Natural killer cell (primary cell): Measurements from ENCODE around the gene PTPRT. TPM values are rescaled to one million over a fixed set of nuclear protein-coding genes. Genes with fewer than 3 reads are reported as not detected.

Experiments used
- ATAC-seq, 3 donors: fragments of 150-1000 bp in 2 of 3; fragments of 200-7000 bp in 1 of 3; cut with Tn5 transposase; 1 replicate in 1 of 3; 2 replicates in 2 of 3; pipeline ENCODE4 v1.10.0; 2021; ENCODE audit warnings: mild to moderate bottlenecking in 2 of 3, moderate library complexity in 2 of 3
- DNase-seq, 2 donors: peaks; one replicate each; pipeline versions ENCODE4 v3.0.0 to v3.0.0-alpha.2; 2013 to 2021; ENCODE audit warnings: mixed read lengths in 1 of 2
- H3K27ac ChIP-seq: one replicate; pipeline ENCODE4 v1.5.1; 2013; ENCODE audit warnings: mild to moderate bottlenecking, low read length
- H3K27me3 ChIP-seq: one replicate; pipeline ENCODE4 v1.6.1; 2013; ENCODE audit warnings: low read length; ENCODE audit not compliant: control insufficient read depth, insufficient read depth
- H3K36me3 ChIP-seq: one replicate; pipeline ENCODE4 v1.6.1; 2013; ENCODE audit warnings: low read length; ENCODE audit not compliant: control insufficient read depth, insufficient read depth
- H3K4me1 ChIP-seq: one replicate; pipeline ENCODE4 v1.6.1; 2013; ENCODE audit warnings: low read length; ENCODE audit not compliant: control insufficient read depth, insufficient read depth
- H3K4me3 ChIP-seq: one replicate; pipeline ENCODE4 v1.5.1; 2013; ENCODE audit warnings: low read length
- H3K9me3 ChIP-seq: one replicate; pipeline ENCODE4 v1.6.1; 2013; ENCODE audit warnings: low read length; ENCODE audit not compliant: control insufficient read depth, insufficient read depth
- H3K27ac Mint-ChIP-seq, 2 donors: one replicate each; pipeline ENCODE4 v1.8.0; 2022; ENCODE audit warnings: mild to moderate bottlenecking in 2 of 2, mixed read lengths in 2 of 2, moderate library complexity in 1 of 2
- H3K27me3 Mint-ChIP-seq, 2 donors: one replicate each; pipeline ENCODE4 v1.8.0; 2022; ENCODE audit warnings: low read depth in 2 of 2, mixed read lengths in 2 of 2
- H3K36me3 Mint-ChIP-seq: one replicate; pipeline ENCODE4 v1.8.0; 2022; ENCODE audit warnings: mixed read lengths
- H3K4me1 Mint-ChIP-seq, 2 donors: one replicate each; pipeline ENCODE4 v1.8.0; 2022; ENCODE audit warnings: mixed read lengths in 2 of 2
- H3K4me3 Mint-ChIP-seq: one replicate; pipeline ENCODE4 v1.8.0; 2022; ENCODE audit warnings: mild to moderate bottlenecking, moderate library complexity, mixed read lengths
- H3K9me3 Mint-ChIP-seq, 2 donors: one replicate each; pipeline ENCODE4 v1.8.0; 2022; ENCODE audit warnings: mixed read lengths in 2 of 2
- CTCF ChIP-seq: fragments of 200-600 bp; IDR thresholded peaks from one replicate; pipeline ENCODE4 v1.8.0; 2022; ENCODE audit warnings: antibody characterized with exemption
- WGBS: methylation state at CpG from one replicate; pipeline ENCODE4 v1.1.7; 2013; ENCODE audit warnings: missing lambda C conversion rate; ENCODE audit not compliant: insufficient coverage; 5-methylcytosine and 5-hydroxymethylcytosine counted together
- intact Hi-C: fragments of 100-400 bp; cut with micrococcal nuclease; formaldehyde crosslinking; loops from one replicate; pipeline ENCODE4 v1.14.2; 2022
- total RNA-seq, 4 donors: library from RNA; stranded (reverse); fragments of 120-200 nt in 1 of 4; gene quantifications; one replicate each; pipeline versions ENCODE4 v1.2.3 to v1.2.4, GENCODE V29; 2013 to 2022

The PTPRT gene
- total RNA-seq, 3 donors from 2014 or later (not counting 1 experiment from before 2014, with no cell fraction given), result not detected

DNA sequence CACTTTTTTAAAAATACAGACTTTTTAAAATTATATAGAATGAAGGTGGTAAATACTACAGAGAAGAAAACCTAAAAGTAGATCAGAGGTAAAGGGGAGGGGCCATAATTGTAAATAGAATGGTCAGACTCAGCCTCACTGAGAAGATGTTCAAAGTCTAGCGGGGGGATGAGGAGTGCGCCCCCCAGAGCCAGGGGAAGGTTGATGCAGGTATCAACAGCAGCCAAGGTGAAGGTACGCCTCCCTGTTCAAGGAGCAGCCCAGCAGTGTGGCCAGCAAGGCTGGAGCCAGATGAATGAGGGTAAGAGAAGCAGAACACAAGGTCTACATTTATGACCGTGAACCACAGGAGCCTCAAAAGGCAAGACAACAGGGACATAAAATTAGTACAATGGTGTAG, 204.1 kb downstream of the PTPRT start:
- Mint-ChIP-seq H3K9me3 (peaks cover 0 to 3% of the 10 kb centered on the region in 2 donors), H3K27ac (no peak overlapping the region), H3K36me3 (no peaks in the 10 kb centered on the region), H3K27me3 (peaks cover 0 to 15% of the 10 kb centered on the region in 2 donors), H3K4me1 (no peaks in the 10 kb centered on the region), H3K4me3 (no peak overlapping the region)
- no peak for ATAC-seq
- no peak overlapping the region for H3K27ac ChIP-seq
- no peaks in the 10 kb centered on the region for H3K36me3 ChIP-seq
- no peak for DNase-seq
- TF ChIP-seq CTCF, result no peak
- no peaks in the 10 kb centered on the region for H3K27me3 ChIP-seq
- no peaks in the 10 kb centered on the region for H3K4me1 ChIP-seq
- no peaks in the 10 kb centered on the region for H3K9me3 ChIP-seq
- H3K4me3 ChIP-seq, result no peak overlapping the region
- WGBS, result 86% methylated on average over 4 of the region's 4 CpGs
- intact Hi-C loops, result no loop called here

DNA sequence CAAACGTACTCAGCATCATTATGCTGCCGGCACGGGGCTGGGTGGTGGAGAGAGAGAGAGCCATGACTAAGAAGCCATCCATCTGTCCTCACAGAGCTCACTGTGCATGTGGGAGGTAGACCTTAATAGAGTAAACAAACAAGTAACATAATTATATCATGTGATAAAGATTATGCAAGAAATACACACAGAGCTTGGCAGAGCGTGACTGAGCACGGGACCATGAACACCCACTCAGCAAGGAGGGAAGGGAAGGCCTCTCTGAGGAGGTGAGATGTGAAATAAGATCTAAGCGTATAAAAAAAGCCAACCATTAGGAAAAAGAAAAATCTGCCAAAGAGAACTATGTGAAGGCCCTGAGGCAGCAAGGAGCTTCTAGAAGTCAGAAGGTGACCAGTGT, 207.5 kb downstream of the PTPRT start:
- intact Hi-C loops, result no loop called here
- no peaks in the 10 kb centered on the region for H3K36me3 Mint-ChIP-seq
- H3K27ac ChIP-seq, result no peak overlapping the region
- no peaks in the 10 kb centered on the region for H3K27me3 ChIP-seq
- H3K4me1 Mint-ChIP-seq, result no peaks in the 10 kb centered on the region
- no peak for ATAC-seq
- no peaks in the 10 kb centered on the region for H3K9me3 Mint-ChIP-seq
- WGBS, result 88% methylated on average over 3 of the region's 6 CpGs
- H3K36me3 ChIP-seq, result no peaks in the 10 kb centered on the region
- no peak for DNase-seq
- TF ChIP-seq CTCF, result no peak
- no peak overlapping the region for H3K4me3 Mint-ChIP-seq
- no peaks in the 10 kb centered on the region for H3K4me1 ChIP-seq
- no peak overlapping the region for H3K27ac Mint-ChIP-seq
- H3K27me3 Mint-ChIP-seq, result peaks cover 0 to 6% of the 10 kb centered on the region in 2 donors
- H3K4me3 ChIP-seq, result no peak overlapping the region
- H3K9me3 ChIP-seq, result no peaks in the 10 kb centered on the region

GRCh38 chr20:42981253-42981652, 208.5 kb downstream of the PTPRT start:
- intact Hi-C loops, result no loop called here
- 79% methylated on average over 2 of the region's 2 CpGs for WGBS
- no peak for TF ChIP-seq CTCF
- no peak for ATAC-seq
- Histone ChIP-seq H3K4me3 (no peak overlapping the region), H3K36me3 (no peaks in the 10 kb centered on the region), H3K27me3 (no peaks in the 10 kb centered on the region), H3K9me3 (no peaks in the 10 kb centered on the region), H3K4me1 (no peaks in the 10 kb centered on the region), H3K27ac (no peak overlapping the region)
- H3K4me1 Mint-ChIP-seq, result no peaks in the 10 kb centered on the region
- H3K36me3 Mint-ChIP-seq, result no peaks in the 10 kb centered on the region
- no peak for DNase-seq
- no peaks in the 10 kb centered on the region for H3K9me3 Mint-ChIP-seq
- peaks cover 0 to 6% of the 10 kb centered on the region in 2 donors for H3K27me3 Mint-ChIP-seq
- no peak overlapping the region for H3K27ac Mint-ChIP-seq
- no peak overlapping the region for H3K4me3 Mint-ChIP-seq

GRCh38 chr20:42979720-42980119, 210.0 kb downstream of the PTPRT start:
- Histone ChIP-seq H3K4me1 (no peaks in the 10 kb centered on the region), H3K36me3 (no peaks in the 10 kb centered on the region), H3K4me3 (no peak overlapping the region), H3K9me3 (no peaks in the 10 kb centered on the region), H3K27ac (no peak overlapping the region), H3K27me3 (no peaks in the 10 kb centered on the region)
- no peak for ATAC-seq
- no peak for TF ChIP-seq CTCF
- no peak for DNase-seq
- intact Hi-C loops, result no loop called here
- H3K36me3 Mint-ChIP-seq, result no peaks in the 10 kb centered on the region
- no peak overlapping the region for H3K27ac Mint-ChIP-seq
- whole genome bisulfite sequencing, result 13% methylated on average over 1 of the region's 5 CpGs
- H3K4me1 Mint-ChIP-seq, result no peaks in the 10 kb centered on the region
- no peak overlapping the region for H3K4me3 Mint-ChIP-seq
- H3K9me3 Mint-ChIP-seq, result no peaks in the 10 kb centered on the region
- H3K27me3 Mint-ChIP-seq, result peaks cover 0 to 6% of the 10 kb centered on the region in 2 donors
